Activated CD4-positive, alpha-beta T cell treated with anti-CD3 and anti-CD28 coated beads for 36 hours (primary cell): ENCODE results near the gene TULP1. TPM values are rescaled to one million over a fixed set of nuclear protein-coding genes. Genes with fewer than 3 reads are reported as not detected.

ENCODE experiments used
- ATAC-seq: fragments of 200-7000 bp; cut with Tn5 transposase; one replicate; pipeline ENCODE4 v1.10.0; 2021; ENCODE audit warnings: mild to moderate bottlenecking, moderate library complexity
- CTCF ChIA-PET: fragments of 350-600 bp; sonication (Branson Sonifier 250); formaldehyde crosslinking; loops from one replicate; lab custom pipeline; 2021; ENCODE audit warnings: antibody characterized with exemption; lab: Charles Lee
- POLR2A ChIA-PET: fragments of 350-600 bp; sonication (Branson Sonifier 250); formaldehyde crosslinking; loops from one replicate; lab custom pipeline; 2021; ENCODE audit warnings: antibody characterized with exemption, inconsistent platforms; lab: Charles Lee
- DNase-seq: peaks from one replicate; pipeline ENCODE4 v3.0.0-alpha.2; 2020
- H3K27ac Mint-ChIP-seq: one replicate; pipeline ENCODE4 v1.8.0; 2021; ENCODE audit warnings: mixed read lengths
- H3K27me3 Mint-ChIP-seq: one replicate; pipeline ENCODE4 v1.8.0; 2021; ENCODE audit warnings: mixed read lengths
- H3K36me3 Mint-ChIP-seq: one replicate; pipeline ENCODE4 v1.8.0; 2021; ENCODE audit warnings: low read depth, mixed read lengths
- H3K4me1 Mint-ChIP-seq: one replicate; pipeline ENCODE4 v1.8.0; 2021; ENCODE audit warnings: mixed read lengths
- H3K4me3 Mint-ChIP-seq: one replicate; pipeline ENCODE4 v1.8.0; 2021; ENCODE audit warnings: mild to moderate bottlenecking, moderate library complexity, mixed read lengths
- H3K9me3 Mint-ChIP-seq: one replicate; pipeline ENCODE4 v1.8.0; 2021; ENCODE audit warnings: low read depth, mixed read lengths
- intact Hi-C, 2 experiments: fragments of 100-400 bp; cut with DNase I in 1 of 2; cut with micrococcal nuclease in 1 of 2; formaldehyde crosslinking; loops; one replicate each; pipeline versions ENCODE4 v1.14.2 to v1.15.1; 2022 to 2024; cut with DNase I, micrococcal nuclease
- total RNA-seq, 2 experiments: library from RNA; stranded (reverse); gene quantifications; one replicate each; pipeline ENCODE4 v1.2.3, GENCODE V29; 2021

Gene TULP1
- total RNA-seq, 2 experiments from 2014 or later: not detected

DNA sequence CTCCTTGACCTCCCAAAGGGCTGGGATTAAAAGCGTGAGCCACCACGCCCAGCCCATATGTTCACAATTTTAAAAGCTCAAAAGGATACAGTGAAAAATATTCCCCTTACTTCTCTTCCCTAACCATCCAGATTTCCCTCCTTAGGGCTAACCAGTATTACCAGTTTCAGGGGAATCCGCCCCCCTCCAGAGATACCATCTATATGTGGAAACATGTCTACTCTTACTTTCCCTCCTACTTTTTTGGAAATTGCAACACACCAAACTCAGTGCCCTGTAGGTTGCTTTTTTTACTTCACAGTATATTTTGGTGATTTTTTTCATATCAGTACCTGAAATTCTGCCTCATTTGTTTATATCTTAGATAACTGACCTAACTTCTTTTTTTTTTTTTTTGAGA, 51.4 kb downstream of the TULP1 start:
- H3K9me3 Mint-ChIP-seq: no peaks in the 10 kb centered on the region
- POLR2A ChIA-PET: no interaction called here
- no peak overlapping the region for H3K27ac Mint-ChIP-seq

DNA sequence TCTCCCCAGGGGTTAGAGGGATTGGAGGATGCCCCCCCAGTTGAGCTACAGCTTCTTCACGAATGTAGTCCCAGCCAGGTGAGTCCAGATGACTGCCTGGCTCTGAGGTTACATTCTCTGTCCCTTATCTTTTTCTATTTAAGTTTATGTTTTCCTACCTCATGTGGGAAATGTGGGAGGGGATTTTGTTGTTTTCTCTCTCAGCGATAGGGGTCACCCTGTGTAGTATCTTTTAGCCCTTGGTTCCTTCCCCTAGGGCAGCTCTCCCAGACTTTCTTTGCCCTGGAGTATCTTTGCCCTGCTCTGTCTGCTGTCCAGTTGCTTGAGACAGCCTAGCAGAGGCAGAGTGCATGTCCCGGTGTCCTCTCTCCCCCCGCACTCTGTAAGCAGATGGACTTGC, 54.8 kb downstream of the TULP1 start:
- H3K27me3 Mint-ChIP-seq: no peaks in the 10 kb centered on the region
- no peak overlapping the region for H3K4me3 Mint-ChIP-seq
- CTCF ChIA-PET: interaction anchor here (1.0 to 4.7 kb wide), 2 partner anchors 9 to 93 kb away, joined by 3 to 23 read pairs; partner anchors contain the start of gene RPL10A
- no peak overlapping the region for H3K27ac Mint-ChIP-seq
- DNase-seq: no peak
- intact Hi-C loops: no loop called here
- H3K9me3 Mint-ChIP-seq: no peaks in the 10 kb centered on the region
- H3K36me3 Mint-ChIP-seq: peaks cover 46% of the 10 kb centered on the region
- POLR2A ChIA-PET: interaction anchor here (1.0 kb wide), 1 partner anchor 8 kb away, joined by 3 read pairs; no protein-coding TSS in a partner anchor
- H3K4me1 Mint-ChIP-seq: peaks cover 16% of the 10 kb centered on the region
- ATAC-seq: no peak

More for the DNA sequence above, 51.4 kb downstream of the TULP1 start:
- H3K4me1 Mint-ChIP-seq: no peaks in the 10 kb centered on the region
- no peaks in the 10 kb centered on the region for H3K27me3 Mint-ChIP-seq
- intact Hi-C loops: no loop called here
- CTCF ChIA-PET: interaction anchor here (0.6 kb wide), 1 partner anchor 116 kb away, joined by 5 read pairs; no protein-coding TSS in a partner anchor
- H3K4me3 Mint-ChIP-seq: no peak overlapping the region
- no peak for DNase-seq
- H3K36me3 Mint-ChIP-seq: peaks cover 50% of the 10 kb centered on the region
- ATAC-seq: no peak

DNA sequence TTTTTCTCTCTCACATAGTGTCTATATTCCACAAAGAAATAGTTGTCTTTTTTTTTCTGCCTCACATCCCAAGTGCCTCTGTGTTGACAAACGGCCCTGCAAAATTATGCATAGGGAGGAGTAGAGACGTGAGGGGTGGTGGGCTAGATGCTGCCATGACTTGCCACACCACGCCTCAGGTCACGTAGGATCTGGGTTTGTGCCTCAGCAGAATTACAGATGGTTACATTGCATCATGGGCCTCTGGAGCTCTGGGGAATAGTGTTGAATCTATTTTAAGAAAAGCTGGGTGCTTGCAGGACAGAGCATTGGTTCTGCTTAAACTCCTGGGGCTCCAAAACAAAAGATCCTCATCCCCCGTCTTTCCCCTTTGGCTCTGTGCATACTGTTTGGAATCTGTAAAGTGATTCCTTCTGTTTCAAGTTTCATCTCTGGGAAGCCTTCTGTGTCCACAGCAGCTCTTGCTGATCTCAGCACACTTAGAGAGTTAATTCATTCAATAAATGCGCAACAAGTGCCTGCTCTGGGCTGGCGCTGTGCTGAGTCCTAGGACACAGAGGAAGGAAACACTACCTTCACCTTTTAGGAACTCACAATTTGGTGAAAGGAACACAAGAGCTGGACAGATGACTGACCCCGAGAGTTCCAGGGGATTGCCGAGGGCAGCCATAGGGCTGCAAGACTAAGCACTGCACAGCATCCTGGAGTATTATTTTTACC, 58.1 kb downstream of the TULP1 start:
- ATAC-seq (no peak), DNase-seq (no peak)
- peaks cover 27% of the 10 kb centered on the region for H3K4me1 Mint-ChIP-seq
- CTCF ChIA-PET: interaction anchor here (0.6 to 4.7 kb wide), 3 partner anchors 12 to 157 kb away, joined by 3 to 23 read pairs (median 8); partner anchors contain the start of genes DEF6 and RPL10A
- H3K9me3 Mint-ChIP-seq: no peaks in the 10 kb centered on the region
- no peak overlapping the region for H3K27ac Mint-ChIP-seq
- H3K36me3 Mint-ChIP-seq: peaks cover 25% of the 10 kb centered on the region
- H3K4me3 Mint-ChIP-seq: peak overlapping the region; percentile 82
- POLR2A ChIA-PET: interaction anchor here (0.8 kb wide), 1 partner anchor 107 kb away, joined by 5 read pairs; no protein-coding TSS in a partner anchor
- intact Hi-C loops: loop anchor here in 1 of 2 experiments (5.0 kb wide), 1 partner anchor 278 kb away; no protein-coding TSS in a partner anchor
- no peaks in the 10 kb centered on the region for H3K27me3 Mint-ChIP-seq

DNA sequence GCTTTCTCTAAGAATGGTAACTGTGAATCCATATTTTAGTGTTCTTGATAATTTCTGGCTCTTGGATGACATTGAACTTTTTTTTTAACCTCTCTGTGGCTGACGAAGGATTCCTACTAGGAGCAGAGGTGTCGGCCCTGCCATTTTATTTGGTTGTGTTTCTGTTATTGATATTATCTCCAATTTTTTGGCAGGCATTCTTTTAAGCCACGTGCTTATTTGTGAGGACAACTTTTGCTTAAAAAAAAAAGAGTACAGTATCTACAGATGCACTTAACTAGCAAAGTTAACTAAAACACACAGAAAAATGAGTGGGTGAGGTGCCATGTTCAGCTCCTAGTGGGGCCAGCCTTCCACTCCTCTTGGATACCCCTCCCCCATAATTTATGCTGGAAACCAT, 59.5 kb downstream of the TULP1 start:
- H3K9me3 Mint-ChIP-seq: no peaks in the 10 kb centered on the region
- H3K27me3 Mint-ChIP-seq: no peaks in the 10 kb centered on the region
- intact Hi-C loops: loop anchor here in 1 of 2 experiments (2.0 to 5.0 kb wide), 2 partner anchors 279 to 564 kb away; partner anchors contain the start of genes ANKS1A and TAF11
- POLR2A ChIA-PET: interaction anchor here (1.4 kb wide), 1 partner anchor 15 kb away, joined by 7 read pairs; the partner anchor contains the start of gene RPL10A
- DNase-seq (no peak), ATAC-seq (no peak)
- H3K36me3 Mint-ChIP-seq: peaks cover 18% of the 10 kb centered on the region
- no peak overlapping the region for H3K27ac Mint-ChIP-seq
- CTCF ChIA-PET: interaction anchor here (0.9 to 8.4 kb wide), 5 partner anchors 13 to 155 kb away, joined by 3 to 181 read pairs (median 8); partner anchors contain the start of genes DEF6, PPARD and RPL10A
- peak overlapping the region; percentile 82 for H3K4me3 Mint-ChIP-seq
- peaks cover 30% of the 10 kb centered on the region for H3K4me1 Mint-ChIP-seq

DNA sequence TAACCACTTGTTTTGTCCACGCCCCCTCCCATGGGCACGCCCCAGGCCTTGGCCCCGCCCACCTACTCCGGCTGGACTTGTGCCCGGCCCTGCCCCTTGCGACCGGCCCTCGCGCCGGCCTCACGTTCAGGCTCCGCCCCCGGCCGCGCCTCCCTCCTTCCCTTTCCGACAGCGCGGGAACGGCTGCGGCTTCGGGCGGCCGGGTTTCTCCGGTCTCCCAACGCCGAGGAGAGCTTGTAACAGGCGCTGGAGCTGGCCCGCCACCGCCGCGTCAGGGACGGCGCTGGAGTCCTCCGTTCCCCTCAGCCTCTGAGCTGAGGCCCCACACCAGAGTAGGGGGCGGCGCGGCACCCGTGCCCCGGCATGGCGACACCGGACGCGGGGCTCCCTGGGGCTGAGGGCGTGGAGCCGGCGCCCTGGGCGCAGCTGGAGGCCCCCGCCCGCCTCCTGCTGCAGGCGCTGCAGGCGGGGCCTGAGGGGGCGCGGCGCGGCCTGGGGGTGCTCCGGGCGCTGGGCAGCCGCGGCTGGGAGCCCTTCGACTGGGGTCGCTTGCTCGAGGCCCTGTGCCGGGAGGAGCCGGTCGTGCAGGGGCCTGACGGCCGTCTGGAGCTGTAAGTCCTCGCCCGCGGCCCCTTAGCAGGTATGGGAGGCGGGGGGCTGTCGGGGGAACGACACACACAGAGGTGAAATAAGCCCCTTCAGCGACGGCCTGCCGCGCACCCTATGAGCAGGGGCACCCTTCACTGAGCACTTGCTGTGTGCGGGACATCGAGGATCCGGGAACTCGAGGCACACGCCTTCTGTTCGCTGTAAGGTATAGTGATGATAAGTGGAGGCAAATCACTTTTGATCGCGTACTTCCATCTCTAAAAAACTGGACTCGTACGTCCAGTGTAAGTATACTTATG, 60.3 kb downstream of the TULP1 start, which contains the start of gene FANCE:
Gene FANCE, plus strand, starts transcription at position 156 of the 908 bp plus-strand sequence. Its CDS starts 208 bp downstream, at position 364.
- Mint-ChIP-seq H3K36me3 (peaks cover 11% of the 10 kb centered on the region), H3K4me1 (peaks cover 30% of the 10 kb centered on the region), H3K27ac (peak within 1 kb of the TSS; percentile 47), H3K9me3 (no peaks in the 10 kb centered on the region), H3K4me3 (peak within 1 kb of the TSS; percentile 82), H3K27me3 (no peaks in the 10 kb centered on the region)
- DNase-seq: peak; percentile 95
- POLR2A ChIA-PET: interaction anchor here (0.9 to 1.4 kb wide), 2 partner anchors 11 to 15 kb away, joined by 3 to 7 read pairs; partner anchors contain the start of gene RPL10A
- intact Hi-C loops: loop anchor here (1.0 to 5.0 kb wide), 7 partner anchors 16 to 564 kb away; partner anchors contain the start of genes RPL10A (in 2 of the 2), ANKS1A (in 1 of the 2), TAF11 (in 1 of the 2) and TEAD3 (in 1 of the 2)
- peak; percentile 89 for ATAC-seq
- CTCF ChIA-PET: interaction anchor here (0.6 to 8.4 kb wide), 9 partner anchors 14 to 976 kb away, joined by 3 to 181 read pairs (median 3); partner anchors contain the start of genes PPARD and RPL10A

DNA sequence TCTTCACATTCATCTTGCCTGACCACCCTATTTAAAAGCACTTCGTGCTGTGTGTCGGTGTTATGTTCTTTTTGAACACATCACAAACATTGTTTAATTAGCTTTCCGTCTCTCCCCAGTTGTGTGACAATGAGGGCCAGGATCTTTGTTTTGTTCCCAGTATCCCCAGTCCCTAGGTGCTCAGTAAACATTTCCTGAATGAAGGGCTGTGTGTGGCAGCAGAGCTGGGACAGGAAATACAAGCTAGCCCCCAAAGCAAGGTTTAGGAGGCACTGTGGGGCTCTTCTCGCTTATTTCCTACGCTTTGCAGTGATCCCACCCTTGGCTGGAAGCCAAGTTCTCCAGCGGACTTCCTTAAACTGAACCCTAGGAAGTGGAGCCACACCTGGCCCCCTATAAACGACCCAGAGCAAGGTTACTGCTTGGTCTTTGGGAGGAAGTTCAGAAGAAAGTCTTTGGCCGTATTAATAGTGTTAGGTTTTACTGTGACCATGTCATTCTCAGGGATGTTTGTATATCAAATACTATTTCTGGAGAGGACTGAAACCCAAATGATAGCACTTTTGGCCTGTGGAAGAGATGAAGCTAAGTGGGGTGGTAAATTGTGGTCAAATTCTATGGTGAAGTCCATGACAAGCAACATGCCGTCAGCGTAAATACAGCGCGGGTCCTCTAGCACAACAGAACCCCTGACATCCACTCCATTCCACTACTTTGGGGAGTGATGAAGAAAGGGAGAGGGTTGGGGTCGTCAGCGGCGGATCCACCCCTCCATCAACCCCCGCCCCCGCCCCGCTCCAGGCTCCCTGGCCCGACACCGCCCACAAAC, 61.1 kb downstream of the TULP1 start:
- no peak for ATAC-seq
- Mint-ChIP-seq H3K4me1 (peaks cover 30% of the 10 kb centered on the region), H3K27ac (no peak overlapping the region), H3K36me3 (peaks cover 10% of the 10 kb centered on the region), H3K9me3 (no peaks in the 10 kb centered on the region), H3K4me3 (peak overlapping the region; percentile 82), H3K27me3 (no peaks in the 10 kb centered on the region)
- CTCF ChIA-PET: interaction anchor here (0.6 to 8.4 kb wide), 11 partner anchors 15 to 288 kb away, joined by 3 to 181 read pairs (median 3); partner anchors contain the start of genes DEF6, PPARD and RPL10A
- no peak for DNase-seq
- intact Hi-C loops: loop anchor here (1.0 to 5.0 kb wide), 7 partner anchors 17 to 563 kb away; partner anchors contain the start of genes RPL10A (in 2 of the 2), ANKS1A (in 1 of the 2), TAF11 (in 1 of the 2) and TEAD3 (in 1 of the 2)
- POLR2A ChIA-PET: interaction anchor here (0.9 to 1.4 kb wide), 3 partner anchors 12 to 106 kb away, joined by 3 to 7 read pairs (median 3); partner anchors contain the start of gene RPL10A

DNA sequence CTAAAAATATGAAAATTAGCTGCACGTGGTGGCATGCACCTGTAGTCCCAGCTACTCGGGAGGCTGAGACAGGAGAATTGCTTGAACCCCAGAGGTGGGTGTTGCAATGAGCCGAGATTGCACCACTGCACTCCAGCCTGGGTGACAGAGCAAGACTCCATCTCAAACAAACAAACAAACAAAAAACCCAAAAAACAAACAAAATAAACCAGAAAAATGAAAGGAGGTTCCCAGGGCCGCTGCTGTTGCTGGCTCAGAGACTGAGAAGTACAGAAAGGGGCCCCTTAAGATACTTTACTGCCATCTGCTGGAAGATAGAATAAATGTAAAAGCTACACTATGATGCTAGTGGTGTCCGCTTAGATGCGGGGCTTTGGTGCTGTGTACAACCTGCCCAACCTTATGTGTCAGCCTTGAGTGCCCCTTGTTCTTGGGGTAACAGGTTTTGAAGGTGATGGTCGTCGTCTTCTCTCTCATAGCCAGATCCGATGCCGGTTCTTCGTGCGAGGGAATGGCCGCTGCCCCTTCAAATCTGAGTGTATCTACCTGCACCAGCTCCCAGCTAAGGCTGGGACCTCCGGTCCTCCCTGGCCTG, 63.3 kb downstream of the TULP1 start:
- Mint-ChIP-seq H3K27ac (no peak overlapping the region), H3K4me1 (peaks cover 31% of the 10 kb centered on the region), H3K27me3 (no peaks in the 10 kb centered on the region), H3K36me3 (no peaks in the 10 kb centered on the region), H3K4me3 (no peak overlapping the region), H3K9me3 (no peaks in the 10 kb centered on the region)
- POLR2A ChIA-PET: interaction anchor here (0.8 to 1.3 kb wide), 4 partner anchors 105 to 151 kb away, joined by 3 to 6 read pairs (median 3); partner anchors contain the start of gene PPARD
- DNase-seq (peak; percentile 57), ATAC-seq (peak; percentile 68)
- CTCF ChIA-PET: interaction anchor here (0.5 to 8.4 kb wide), 34 partner anchors 12 to 919 kb away, joined by 3 to 181 read pairs (median 4); partner anchors contain the start of genes DEF6, PPARD and RPL10A
- intact Hi-C loops: loop anchor here (1.0 kb wide), 2 partner anchors 107 to 152 kb away; partner anchors contain the start of genes DEF6 (in 2 of the 2) and PPARD (in 2 of the 2)

DNA sequence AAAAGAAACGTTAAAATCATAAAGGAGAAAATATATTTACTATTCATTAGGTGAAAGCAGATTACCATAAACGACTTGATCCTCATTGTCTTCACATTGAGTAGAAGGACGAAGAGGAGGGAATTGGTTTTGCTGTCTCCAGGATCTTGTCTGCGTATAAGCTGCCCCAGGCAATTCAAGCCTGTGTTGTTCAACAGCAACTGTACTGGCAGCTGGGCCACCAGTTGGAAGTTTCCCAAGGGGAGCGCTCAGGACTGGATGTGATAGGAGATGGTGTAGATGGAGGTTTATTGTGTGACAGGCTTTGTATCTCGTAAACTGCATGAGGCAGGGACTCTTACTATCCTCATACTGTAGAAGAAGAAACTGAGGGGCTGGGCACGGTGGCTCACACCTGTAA, 64.5 kb downstream of the TULP1 start:
- no peak overlapping the region for H3K4me3 Mint-ChIP-seq
- peaks cover 22% of the 10 kb centered on the region for H3K4me1 Mint-ChIP-seq
- H3K27me3 Mint-ChIP-seq: no peaks in the 10 kb centered on the region
- no peaks in the 10 kb centered on the region for H3K9me3 Mint-ChIP-seq
- POLR2A ChIA-PET: no interaction called here
- ATAC-seq (no peak), DNase-seq (no peak)
- intact Hi-C loops: no loop called here
- CTCF ChIA-PET: interaction anchor here (0.5 to 8.4 kb wide), 12 partner anchors 11 to 288 kb away, joined by 3 to 181 read pairs (median 5); partner anchors contain the start of genes PPARD and RPL10A
- no peaks in the 10 kb centered on the region for H3K36me3 Mint-ChIP-seq
- no peak overlapping the region for H3K27ac Mint-ChIP-seq
